Upper lobe of left lung (tissue), 4 donors: Measurements from ENCODE around the gene FIZ1.

Source experiments
- POLR2A ChIP-seq, 4 donors: fragments of 450-650 bp; IDR thresholded peaks; one replicate each; pipeline ENCODE4 v1.5.1; 2016 to 2017; ENCODE audit warnings: antibody characterized with exemption in 4 of 4, mild to moderate bottlenecking in 2 of 4
- POLR2AphosphoS5 ChIP-seq, 2 donors: sonication (generic); formaldehyde crosslinking; IDR thresholded peaks; one replicate each; pipeline ENCODE4 v1.5.1; 2017; ENCODE audit warnings: antibody characterized with exemption in 2 of 2
- TF ChIP-seq, protein P1 (sequence below), 6 experiments: fragments of 450-650 bp in 4 of 6; fragments of 200-600 bp in 2 of 6; sonication (generic) in 2 of 6; IDR thresholded peaks; one replicate each; pipeline ENCODE4 v1.5.1; 2016 to 2019; ENCODE audit warnings: antibody characterized with exemption in 6 of 6

- TF ChIP-seq POLR2AphosphoS5 (IDR thresholded peaks at IDR 0.05) = no peak
- TF ChIP-seq, protein P1, sequence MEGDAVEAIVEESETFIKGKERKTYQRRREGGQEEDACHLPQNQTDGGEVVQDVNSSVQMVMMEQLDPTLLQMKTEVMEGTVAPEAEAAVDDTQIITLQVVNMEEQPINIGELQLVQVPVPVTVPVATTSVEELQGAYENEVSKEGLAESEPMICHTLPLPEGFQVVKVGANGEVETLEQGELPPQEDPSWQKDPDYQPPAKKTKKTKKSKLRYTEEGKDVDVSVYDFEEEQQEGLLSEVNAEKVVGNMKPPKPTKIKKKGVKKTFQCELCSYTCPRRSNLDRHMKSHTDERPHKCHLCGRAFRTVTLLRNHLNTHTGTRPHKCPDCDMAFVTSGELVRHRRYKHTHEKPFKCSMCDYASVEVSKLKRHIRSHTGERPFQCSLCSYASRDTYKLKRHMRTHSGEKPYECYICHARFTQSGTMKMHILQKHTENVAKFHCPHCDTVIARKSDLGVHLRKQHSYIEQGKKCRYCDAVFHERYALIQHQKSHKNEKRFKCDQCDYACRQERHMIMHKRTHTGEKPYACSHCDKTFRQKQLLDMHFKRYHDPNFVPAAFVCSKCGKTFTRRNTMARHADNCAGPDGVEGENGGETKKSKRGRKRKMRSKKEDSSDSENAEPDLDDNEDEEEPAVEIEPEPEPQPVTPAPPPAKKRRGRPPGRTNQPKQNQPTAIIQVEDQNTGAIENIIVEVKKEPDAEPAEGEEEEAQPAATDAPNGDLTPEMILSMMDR (IDR thresholded peaks at IDR 0.05) = no peak
- TF ChIP-seq POLR2A (IDR thresholded peaks at IDR 0.05) = no peak
Measured at GRCh38 chr19:55614711-55615542, 15.6 kb upstream of the FIZ1 start.
